ENCODE data around the gene BAAT.
"Not testable (repeated sequence)": the region's sequence is repeated elsewhere in the genome, so short reads cannot be mapped to it uniquely, and the experiment has no call there.

BAAT gene

DNA sequence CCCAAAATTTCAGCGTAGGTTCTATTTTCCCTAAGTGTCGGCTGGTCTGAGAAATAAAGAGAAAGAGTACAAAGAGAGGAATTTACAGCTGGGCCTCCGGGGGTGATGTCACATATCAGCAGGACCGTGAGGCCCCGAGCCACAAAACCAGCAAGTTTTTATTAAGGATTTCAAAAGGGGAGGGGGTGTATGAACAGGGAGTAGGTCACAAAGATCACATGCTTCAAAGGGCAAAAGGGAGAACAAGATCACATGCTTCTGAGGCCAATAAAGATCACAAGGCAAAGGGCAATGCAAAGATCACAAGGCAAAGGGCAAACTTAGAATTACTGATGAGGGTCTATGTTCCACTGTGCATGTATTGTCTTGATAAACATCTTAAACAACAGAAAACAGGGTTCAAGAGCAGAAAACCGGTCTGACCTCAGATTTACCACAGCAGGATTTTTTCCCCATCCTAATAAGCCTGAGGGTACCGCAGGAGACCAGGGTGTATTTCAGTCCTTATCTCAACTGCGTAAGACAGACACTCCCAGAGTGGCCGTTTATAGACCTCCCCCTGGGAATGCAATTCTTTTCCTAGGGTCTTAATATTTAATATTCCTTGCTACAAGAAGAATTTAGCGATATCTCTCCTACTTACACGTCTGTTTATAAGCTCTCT lies at the start of gene BAAT:
TSS of gene BAAT (minus strand) at position 134 of the 664 bp plus-strand sequence. CDS start 13,602 bp downstream, outside the sequence.
- not testable (repeated sequence) for DNase-seq (ENCODE audit: low read depth in 2 of 2)

DNA sequence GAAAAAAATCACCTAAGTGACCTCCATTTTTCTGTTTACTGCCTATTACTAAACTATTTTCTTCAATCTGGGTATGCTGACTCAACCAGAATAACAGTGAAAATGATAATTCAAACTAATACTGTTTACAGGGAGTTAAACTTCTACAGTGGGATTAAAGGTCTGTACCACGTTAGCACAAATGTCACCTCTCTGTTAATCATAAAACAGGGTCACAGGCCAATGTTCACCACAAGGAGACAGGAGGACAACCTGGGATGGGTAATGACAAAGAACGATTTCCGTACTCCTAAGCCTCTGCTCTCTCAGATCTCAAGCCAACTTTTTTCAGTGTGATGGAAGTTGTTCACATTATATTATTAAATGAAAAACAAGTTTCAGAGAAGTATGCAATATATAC lies 48.4 kb upstream of the BAAT start:
- no peak for DNase-seq (ENCODE audit: low read depth in 2 of 2)

DNA sequence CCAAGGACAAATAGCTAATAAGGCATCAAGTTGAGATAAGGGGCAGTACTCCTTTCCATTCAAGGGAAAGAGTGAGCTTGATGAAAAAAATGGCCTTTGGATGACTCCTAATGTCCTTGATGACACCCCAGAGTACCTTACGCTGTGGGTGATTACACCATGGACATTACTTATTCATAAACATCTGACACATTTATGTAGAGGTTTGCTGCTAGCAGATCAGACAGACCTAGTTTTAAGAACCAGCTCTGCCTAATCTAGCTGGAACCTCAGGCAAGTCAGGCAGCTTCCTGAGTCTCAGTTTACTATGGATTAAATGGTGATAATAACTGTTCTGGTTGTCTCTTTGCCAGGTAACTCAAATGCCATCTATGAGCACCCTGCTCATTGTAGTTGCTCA lies 47.9 kb upstream of the BAAT start:
- DNase-seq (ENCODE audit: low read depth in 2 of 2): no peak

DNA sequence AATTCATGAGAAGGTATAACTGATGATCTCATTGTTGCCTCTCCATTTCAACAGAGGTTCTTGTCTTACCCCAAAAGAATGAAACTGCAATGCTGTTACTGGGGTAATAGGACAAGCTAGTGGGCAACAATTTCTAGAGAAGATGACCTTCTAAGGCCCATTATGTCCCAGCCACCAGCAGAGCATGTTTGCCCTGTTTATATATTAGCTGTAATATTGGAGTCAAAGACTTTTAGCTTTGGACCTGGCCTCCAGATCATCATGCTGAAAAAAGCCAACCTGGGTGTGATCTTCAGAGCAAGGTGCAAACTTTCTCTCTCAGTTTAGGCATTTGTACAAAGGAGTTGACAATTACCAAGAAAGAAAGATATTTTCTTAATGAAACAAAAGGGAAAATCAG lies 47.4 kb upstream of the BAAT start:
- no peak for DNase-seq (ENCODE audit: low read depth in 2 of 2)

DNA sequence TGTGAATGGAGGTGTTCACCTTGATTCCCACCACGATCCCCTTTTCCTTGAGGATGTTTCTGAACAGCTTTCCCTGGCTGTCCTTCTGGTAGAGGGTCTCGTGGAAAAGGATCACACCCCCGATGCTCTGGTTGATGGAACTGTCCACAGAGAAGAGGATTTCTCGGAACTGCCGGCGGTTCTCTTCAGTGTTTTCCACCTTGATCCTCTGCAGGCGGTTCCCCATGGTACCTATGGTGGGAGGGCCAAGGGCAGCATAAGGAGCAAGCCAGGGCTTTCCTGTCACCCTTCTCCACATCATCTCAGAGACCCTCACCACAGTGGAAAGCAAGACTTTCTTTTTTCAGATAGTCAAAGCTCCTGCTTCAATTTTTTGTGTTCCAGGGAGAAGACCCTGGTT lies 44.9 kb upstream of the BAAT start:
- DNase-seq (ENCODE audit: low read depth in 2 of 2): no peak

DNA sequence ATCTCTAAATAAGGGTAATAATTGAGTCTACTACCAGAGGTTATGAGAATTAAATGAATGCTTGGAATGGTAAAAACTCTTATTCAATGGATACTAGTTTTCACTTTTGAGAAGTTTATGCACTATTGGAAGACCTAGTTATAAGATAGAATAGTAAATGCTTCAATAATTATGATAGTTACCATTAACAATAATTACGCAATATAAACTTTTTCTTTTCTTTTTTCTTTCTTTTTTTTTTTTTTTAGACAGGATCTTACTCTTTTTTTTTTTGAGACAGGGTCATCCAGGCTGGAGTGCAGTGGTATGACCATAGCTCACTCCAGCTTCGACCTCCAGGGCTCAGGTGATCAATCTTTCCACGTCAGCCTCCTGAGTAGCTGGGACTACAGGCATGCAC lies 44.1 kb upstream of the BAAT start:
- DNase-seq (ENCODE audit: low read depth in 2 of 2): no peak

DNA sequence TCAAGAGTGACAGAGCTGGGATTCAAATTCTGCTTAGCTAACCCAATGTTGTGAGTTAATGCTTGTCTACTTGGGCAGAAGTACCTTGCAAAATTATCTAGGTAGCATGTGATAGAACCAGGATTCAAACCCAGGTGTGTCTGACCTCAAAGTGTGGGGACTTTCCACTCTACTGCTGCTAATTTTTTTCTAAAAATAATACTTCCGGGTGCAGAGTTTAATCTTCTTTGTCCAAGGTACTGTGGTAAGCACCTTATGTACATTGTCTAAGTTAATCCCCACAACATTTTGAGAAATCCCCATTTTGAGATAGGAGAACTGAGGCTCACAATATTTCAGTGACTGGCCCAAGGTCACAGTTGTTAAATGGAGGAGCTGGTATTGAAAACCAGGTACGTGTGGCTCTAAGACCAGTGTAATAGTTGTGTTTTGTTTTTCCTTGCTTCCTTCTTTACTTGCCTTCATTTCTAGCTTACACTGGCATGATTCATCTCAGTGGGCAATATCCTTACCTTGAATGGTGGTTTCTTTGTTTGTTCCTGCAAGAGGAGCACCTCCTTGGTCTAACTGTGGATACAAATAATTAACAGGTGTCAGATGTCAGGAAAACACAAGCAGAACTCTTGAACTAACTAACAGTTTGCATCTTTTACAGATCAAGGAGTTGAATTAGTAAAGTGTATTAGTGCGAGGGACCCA lies 43.3 kb upstream of the BAAT start:
- DNase-seq (ENCODE audit: low read depth in 2 of 2): no peak

DNA sequence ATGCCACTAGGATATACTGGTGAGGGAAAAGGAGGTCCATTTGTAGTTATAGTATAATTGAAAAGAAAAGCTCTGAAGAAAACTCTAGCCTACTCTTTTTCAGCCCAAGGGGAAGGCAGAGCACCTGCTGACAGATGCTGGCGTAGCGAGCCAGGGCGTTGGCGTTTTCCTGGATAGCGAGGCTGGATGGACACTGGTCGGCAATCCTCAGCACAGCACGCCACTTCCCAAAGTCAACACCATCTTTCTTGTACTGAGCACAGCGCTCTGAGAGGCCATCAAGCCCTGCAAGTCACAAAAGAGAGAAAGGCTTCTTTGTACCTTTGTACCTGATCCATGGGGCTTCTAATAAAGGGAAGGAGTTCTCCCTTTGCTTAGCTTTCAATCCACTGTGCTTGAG lies 42.6 kb upstream of the BAAT start:
- no peak for DNase-seq (ENCODE audit: low read depth in 2 of 2)

DNA sequence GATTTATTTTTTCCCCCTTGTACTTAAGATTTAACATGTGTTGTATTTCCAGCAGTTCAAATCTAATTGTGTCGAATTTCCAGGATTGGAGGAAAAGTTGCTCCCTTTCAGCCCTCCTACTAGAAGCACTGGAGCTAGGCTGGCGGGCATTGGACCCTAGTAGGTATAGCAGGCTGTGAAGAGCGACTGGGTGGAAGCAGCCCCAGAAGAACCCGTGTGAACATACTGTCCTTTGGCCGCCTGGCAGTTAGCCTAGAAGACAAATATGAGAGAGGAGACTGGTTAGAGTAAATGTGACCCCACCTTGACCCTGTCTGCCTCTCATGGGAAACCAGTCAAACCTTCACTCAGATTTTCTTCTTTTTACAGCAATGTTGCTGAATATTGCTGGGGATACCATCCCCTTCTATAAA lies 36.9 kb upstream of the BAAT start:
- DNase-seq (ENCODE audit: low read depth in 2 of 2): no peak

DNA sequence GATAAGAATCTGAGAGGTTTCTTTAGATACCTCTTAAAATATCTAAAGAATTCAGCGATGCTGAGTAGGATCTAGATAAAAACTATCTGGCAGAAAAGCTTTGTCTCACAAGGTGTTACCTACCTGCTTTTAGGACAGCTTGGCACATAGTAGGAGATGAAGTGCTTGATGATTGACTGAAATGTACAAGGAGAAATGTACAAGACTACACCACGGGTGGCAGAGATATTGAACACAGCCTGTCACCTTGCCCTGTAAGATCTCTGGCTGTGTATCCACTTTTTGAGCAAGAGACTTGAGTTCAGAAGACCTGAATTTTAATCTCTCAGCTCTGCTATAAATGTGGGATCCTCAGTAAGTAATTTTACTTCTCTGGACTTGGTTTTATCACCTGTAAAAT lies 35.1 kb upstream of the BAAT start:
- DNase-seq (ENCODE audit: low read depth in 2 of 2): no peak

DNA sequence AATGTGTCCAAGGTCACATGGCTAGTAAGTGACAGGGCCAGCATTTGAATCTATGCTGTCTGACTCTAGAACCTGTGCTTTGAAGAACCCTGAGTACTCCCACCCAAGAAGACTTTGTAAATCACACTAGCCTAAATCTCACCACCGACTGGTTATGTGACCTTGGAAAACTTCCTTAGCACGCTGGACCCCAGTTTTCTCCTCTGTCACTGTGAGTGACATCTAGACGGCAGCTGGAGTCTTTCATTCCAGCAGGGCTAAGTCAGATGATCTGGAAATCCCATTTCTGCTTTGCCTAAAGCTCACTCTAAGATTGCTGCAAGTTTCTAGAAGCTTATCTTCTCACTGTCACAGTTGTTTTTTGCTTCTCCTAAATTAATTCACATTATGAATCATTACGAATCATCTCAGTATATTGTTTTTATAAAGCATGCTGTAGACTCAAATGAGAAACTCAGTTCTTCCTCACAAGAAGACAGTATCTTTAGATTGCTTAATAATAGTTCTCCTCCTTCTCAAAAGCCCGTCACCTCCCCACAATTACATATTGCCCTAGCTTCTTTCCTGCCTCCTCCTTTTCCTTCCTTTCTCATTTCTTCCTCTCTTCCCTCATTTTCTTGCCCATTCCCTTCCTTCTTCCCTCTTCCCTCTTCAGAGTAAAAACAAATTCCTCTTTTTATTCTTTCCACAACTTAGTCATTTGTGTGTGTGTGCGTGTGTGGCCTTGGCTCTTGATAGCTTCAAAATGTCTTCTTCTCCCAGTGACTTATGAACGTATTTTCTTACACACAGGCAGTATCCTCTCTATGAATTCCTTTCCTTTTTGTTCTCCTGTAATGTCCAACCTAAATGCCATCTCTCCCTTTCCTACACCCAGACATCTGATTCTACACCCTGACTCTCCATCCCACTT lies 34.0 kb upstream of the BAAT start:
- no peak for DNase-seq (ENCODE audit: low read depth in 2 of 2)

DNA sequence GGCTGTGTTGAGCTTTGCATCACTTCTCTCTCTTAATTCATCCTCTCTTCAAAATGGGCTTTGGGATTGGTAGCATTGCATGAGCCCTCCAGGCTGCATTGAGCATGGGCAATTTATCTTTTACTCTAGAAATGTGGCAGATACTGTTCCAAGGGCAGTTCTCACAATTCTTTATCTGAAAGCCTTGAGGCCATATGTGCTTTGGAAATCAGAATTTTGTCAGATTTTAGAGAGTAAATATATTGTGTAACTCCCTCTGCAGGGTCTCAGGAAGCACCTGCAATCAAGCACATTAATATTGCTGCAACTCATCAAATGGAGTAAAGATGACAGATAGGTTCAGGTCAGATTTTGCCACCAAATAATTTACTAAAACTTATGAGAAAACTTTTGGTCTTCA lies 33.2 kb upstream of the BAAT start:
- DNase-seq (ENCODE audit: low read depth in 2 of 2): no peak

DNA sequence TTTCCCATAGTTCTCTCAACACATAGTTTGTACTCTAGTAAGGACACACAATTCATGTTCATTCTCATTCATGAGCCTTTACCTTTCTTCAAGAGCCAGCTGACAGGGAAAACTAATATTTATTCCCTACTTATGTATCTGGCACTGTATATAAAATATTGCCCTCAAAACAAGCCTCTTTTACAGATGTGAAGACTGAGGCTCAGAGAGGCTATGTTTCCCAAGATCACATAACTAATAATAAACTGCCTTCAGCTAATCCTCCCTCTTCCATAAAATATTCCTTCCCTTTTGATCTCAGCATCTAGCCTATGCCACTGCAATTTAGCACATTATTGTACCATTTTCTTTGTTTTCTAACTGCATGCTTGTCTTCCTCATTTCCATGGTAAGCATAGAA lies 32.6 kb upstream of the BAAT start:
- no peak for DNase-seq (ENCODE audit: low read depth in 2 of 2)

DNA sequence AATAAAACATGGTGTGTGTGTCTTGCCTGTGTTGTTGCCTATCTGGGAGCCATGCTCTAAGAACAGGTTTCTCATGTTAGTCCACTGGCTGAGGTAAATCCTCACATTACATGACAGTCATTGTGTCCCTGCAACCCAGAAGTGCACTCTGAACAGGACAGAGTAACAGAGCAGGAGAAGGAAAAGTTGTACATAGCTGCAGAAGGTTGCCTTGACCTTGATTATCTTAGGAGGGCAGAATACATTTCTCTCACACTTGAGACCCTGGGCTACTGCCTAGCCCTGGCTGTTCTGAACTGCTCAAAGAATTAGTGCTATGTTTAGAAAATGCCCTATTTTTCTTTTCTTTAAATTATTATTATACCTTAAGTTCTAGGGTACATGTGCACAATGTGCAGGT lies 30.8 kb upstream of the BAAT start:
- DNase-seq (ENCODE audit: low read depth in 2 of 2): no peak

DNA sequence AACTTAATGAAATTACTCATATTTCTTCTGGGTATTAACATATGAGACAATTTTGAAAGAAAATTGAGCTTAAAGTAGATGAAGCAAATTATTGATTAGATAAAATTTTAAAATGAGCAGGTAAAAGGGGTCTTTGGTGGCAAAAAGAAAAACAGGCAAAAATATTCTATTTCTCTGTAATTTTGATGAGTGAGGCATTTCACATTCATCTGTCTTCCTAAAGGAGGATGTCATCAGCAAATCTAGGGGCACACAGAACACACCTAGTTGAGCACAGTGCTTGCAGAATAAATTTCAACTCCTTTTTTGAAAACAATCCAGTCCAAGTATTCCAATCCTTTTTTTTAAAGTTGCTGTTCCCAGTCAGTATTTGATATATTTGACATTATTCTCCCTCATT lies 30.0 kb upstream of the BAAT start:
- DNase-seq (ENCODE audit: low read depth in 2 of 2): no peak

DNA sequence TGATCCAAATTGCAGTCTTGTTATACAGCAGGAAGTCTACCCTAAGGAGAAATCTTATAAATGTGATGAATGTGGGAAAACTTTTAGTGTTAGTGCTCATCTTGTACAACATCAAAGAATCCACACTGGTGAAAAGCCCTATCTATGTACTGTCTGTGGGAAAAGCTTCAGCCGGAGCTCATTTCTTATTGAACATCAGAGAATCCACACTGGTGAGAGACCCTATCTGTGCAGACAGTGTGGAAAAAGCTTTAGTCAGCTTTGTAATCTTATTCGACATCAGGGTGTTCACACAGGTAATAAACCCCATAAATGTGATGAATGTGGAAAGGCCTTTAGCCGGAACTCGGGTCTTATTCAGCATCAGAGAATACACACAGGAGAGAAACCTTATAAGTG lies 24.3 kb upstream of the BAAT start:
- no peak for DNase-seq (ENCODE audit: low read depth in 2 of 2)

DNA sequence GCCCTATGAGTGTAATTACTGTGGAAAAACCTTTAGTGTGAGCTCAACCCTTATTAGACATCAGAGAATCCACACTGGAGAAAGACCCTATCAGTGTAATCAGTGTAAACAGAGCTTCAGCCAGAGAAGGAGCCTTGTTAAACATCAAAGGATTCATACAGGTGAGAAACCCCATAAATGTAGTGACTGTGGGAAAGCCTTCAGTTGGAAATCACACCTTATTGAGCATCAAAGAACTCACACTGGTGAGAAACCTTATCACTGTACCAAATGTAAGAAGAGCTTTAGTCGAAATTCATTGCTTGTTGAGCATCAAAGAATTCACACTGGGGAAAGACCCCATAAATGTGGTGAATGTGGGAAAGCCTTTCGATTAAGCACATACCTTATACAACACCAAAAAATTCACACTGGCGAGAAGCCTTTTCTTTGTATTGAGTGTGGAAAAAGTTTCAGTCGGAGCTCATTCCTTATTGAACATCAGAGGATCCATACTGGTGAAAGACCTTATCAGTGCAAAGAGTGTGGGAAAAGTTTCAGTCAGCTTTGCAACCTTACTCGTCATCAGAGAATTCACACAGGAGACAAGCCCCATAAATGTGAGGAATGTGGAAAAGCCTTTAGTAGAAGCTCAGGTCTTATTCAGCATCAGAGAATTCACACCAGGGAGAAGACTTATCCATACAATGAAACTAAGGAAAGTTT lies 23.7 kb upstream of the BAAT start:
- DNase-seq (ENCODE audit: low read depth in 2 of 2): no peak

DNA sequence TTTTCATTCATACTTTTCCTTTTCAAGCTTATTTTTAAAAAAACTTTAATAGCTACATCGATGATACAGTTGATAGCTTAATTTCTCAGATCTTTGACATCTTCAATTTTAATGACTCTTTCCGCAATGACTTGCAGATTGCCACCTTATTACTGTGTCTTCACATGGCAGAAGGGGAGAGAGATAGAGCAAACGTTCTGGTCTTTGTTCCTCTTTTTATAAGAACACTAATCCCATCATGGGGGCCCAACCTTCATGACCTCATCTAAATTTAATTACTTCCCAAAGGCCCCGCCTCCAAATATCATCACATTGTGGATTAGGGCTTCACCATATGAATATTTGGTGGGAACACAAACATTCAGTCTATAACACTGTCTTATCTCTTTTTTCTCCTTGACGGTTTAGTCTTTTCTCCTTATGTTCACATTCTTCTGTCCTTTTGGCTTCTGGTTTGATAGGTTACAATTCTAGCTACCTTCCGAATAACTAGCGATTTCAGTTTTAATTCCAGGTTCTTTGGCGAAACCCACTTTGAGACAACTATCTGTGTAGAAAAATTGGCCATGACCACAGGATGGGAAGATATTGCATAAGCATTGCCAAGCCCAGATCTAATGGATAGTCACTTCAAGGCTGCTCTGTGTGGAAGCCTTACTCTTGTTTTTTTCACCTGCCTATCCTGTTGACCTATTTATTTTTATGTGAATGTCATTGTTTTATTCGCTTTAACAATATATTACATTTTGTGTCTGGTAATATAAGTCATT lies 18.9 kb upstream of the BAAT start:
- DNase-seq (ENCODE audit: low read depth in 2 of 2): no peak

DNA sequence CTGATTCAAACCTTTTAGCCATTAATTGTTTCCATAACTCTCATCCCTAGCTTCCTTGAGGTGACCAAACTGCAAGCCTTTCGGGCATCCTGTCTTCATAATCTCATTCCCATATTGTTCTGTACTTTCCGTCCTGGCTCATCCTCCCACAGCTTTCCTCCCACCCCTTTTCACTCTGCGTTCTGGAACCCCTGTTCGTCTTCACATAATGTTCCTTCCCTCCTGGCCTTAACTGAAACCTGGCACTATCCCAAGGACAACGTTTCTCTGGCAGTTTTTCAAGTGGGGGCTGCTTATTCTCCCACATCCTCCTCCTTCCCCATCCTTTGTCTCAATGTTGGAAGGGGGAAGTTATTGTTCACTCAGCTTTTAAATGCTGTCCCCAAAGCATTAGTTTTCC lies 15.3 kb upstream of the BAAT start:
- no peak for DNase-seq (ENCODE audit: low read depth in 2 of 2)

DNA sequence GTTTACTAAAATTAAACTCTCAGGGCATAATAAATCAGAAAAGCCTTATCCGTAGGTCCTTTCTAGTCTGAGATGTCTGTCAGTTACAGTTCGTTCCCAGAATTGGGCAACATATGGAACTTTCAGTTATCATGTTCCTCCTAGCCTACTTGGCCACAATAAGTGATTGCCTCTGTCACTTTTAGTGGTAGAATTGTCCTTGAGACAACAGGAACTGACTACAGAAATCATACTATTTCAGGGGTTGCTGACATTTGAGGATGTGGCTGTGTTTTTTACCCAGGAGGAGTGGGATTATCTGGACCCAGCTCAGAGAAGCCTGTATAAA lies 14.8 kb upstream of the BAAT start:
- no peak for DNase-seq (ENCODE audit: low read depth in 2 of 2)

DNA sequence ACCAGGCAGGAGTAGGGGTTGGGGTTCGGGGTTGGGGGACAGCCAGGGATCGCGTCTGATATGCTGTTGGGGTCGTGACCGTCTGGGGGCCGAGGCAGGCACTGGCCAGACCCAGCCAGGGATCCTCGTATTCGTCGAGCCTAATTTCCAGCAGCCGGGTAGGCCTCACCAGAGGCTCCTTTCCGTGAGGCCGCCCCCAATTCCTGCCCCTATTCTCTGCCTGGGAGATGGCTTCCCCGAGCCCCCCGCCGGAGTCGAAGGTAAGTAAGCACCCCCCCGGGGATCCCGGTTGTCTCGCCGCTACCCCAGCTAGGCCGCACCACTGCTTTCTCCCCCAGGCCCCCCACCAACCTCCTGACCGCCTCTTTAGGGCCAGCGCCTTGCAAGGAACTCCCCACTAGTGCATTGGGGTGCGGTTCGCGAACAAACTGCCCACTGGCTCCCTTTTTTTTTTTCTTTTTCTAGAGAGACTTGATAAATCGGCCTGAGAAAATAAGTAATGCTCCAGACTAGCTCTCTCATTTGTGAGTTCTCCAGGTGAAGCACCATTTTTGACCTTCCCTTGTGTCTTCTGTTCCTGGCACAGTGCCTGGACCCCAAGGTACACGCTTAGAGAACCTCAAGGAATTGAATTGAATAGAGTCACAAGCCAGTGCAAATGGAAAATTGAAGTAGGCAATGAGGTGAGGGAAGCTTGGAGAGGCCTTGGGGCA lies 14.3 kb upstream of the BAAT start:
- DNase-seq (ENCODE audit: low read depth in 2 of 2): no peak
